Keratinocyte (primary cell): ENCODE data around the gene PPARGC1A. TPM values are rescaled to one million over a fixed set of nuclear protein-coding genes. Genes with fewer than 3 reads are reported as not detected.

ENCODE experiments used
- DNase-seq: peaks from one replicate; pipeline ENCODE4 v3.0.0-alpha.2; 2011; ENCODE audit warnings: low read depth, missing footprints, low spot score
- FAIRE-seq: peaks from 2 replicates; lab custom pipeline; 2011; peaks lifted over from hg19 to GRCh38; lab: Jason Lieb, UNC
- H2AFZ ChIP-seq: 2 replicates; pipeline ENCODE4 v1.6.0; 2012; ENCODE audit warnings: low read length, control low read depth, inconsistent platforms; ENCODE audit not compliant: control insufficient read depth
- H3K27ac ChIP-seq: 2 replicates; pipeline ENCODE4 v1.5.1; 2011; ENCODE audit warnings: low read length; ENCODE audit not compliant: control insufficient read depth, insufficient read depth
- H3K27me3 ChIP-seq: 3 replicates; pipeline ENCODE4 v1.6.0; 2011; ENCODE audit warnings: low read length; ENCODE audit not compliant: control insufficient read depth, insufficient read depth; ENCODE audit errors: extremely low read depth
- H3K36me3 ChIP-seq, 2 experiments: 2 replicates in 1 of 2; 3 replicates in 1 of 2; pipeline ENCODE4 v1.5.1; 2011; ENCODE audit warnings: low read length in 2 of 2, mild to moderate bottlenecking in 1 of 2; ENCODE audit not compliant: control insufficient read depth in 2 of 2, insufficient read depth in 2 of 2; ENCODE audit errors: extremely low read depth in 1 of 2
- H3K4me1 ChIP-seq: 3 replicates; pipeline ENCODE4 v1.5.1; 2011; ENCODE audit warnings: low read length; ENCODE audit not compliant: control insufficient read depth, insufficient read depth; ENCODE audit errors: extremely low read depth
- H3K4me2 ChIP-seq: 3 replicates; pipeline ENCODE4 v1.6.0; 2011; ENCODE audit warnings: low read depth, low read length; ENCODE audit not compliant: control insufficient read depth, insufficient read depth; ENCODE audit errors: extremely low read depth
- H3K4me3 ChIP-seq, 3 experiments: fragments of 200-600 bp in 1 of 3; sonication (generic) in 1 of 3; 2 replicates in 2 of 3; 3 replicates in 1 of 3; pipeline ENCODE4 v1.5.1; 2011 to 2016; ENCODE audit warnings: low read length in 3 of 3, mild to moderate bottlenecking in 3 of 3, control low read depth in 2 of 3, inconsistent platforms in 1 of 3, low read depth in 1 of 3, mixed read lengths in 1 of 3, mixed run types in 1 of 3, moderate library complexity in 1 of 3; ENCODE audit not compliant: control insufficient read depth in 2 of 3, insufficient read depth in 2 of 3; ENCODE audit errors: extremely low read depth in 1 of 3
- H3K79me2 ChIP-seq: 2 replicates; pipeline ENCODE4 v1.6.0; 2012; ENCODE audit warnings: low read length; ENCODE audit not compliant: control insufficient read depth, insufficient read depth
- H3K9ac ChIP-seq: 3 replicates; pipeline ENCODE4 v1.6.0; 2011; ENCODE audit warnings: low read length; ENCODE audit not compliant: control insufficient read depth, insufficient read depth; ENCODE audit errors: extremely low read depth
- H3K9me1 ChIP-seq: 3 replicates; pipeline ENCODE4 v1.6.0; 2011; ENCODE audit warnings: low read length; ENCODE audit not compliant: control insufficient read depth, insufficient read depth; ENCODE audit errors: extremely low read depth
- H3K9me3 ChIP-seq: 2 replicates; pipeline ENCODE4 v1.5.1; 2012; ENCODE audit warnings: low read depth, low read length; ENCODE audit not compliant: control insufficient read depth
- H4K20me1 ChIP-seq: 3 replicates; pipeline ENCODE4 v1.6.0; 2011; ENCODE audit warnings: low read length; ENCODE audit not compliant: control insufficient read depth, insufficient read depth; ENCODE audit errors: extremely low read depth
- EZH2 ChIP-seq: IDR thresholded peaks from one replicate; pipeline ENCODE4 v1.6.1; 2012; ENCODE audit warnings: inconsistent platforms, mild to moderate bottlenecking, low read length, moderate library complexity
- dilution Hi-C: fragments of 300-500 bp; cut with MboI; formaldehyde crosslinking; loops from one replicate; pipeline ENCODE4 v1.7.0; 2020; ENCODE audit warnings: low sequenced_read_pairs; ENCODE audit not compliant: extremely low pct_ligation_motif_present
- polyA plus RNA-seq, 5 experiments: library from polyadenylated mRNA; depleted of rRNA in 3 of 5; stranded (reverse) in 3 of 5; stranded (forward) in 1 of 5; unstranded in 1 of 5; fragments of >200 nt; gene quantifications; 1 replicate in 1 of 5; 2 replicates in 3 of 5; 3 replicates in 1 of 5; pipeline versions ENCODE4 v1.2.1 to v1.2.3, GENCODE V29; 2011 to 2012; ENCODE audit warnings: missing spikeins in 2 of 5, low read depth in 1 of 5, low replicate concordance in 1 of 5
- TF ChIP-seq, protein P1 (sequence below), 3 experiments: IDR thresholded peaks in 1 of 3; conservative IDR thresholded peaks in 1 of 3; optimal IDR thresholded peaks in 1 of 3; 2 replicates in 2 of 3; 3 replicates in 1 of 3; pipeline versions ENCODE3 to v1.5.1; 2011; ENCODE audit warnings: low read length in 3 of 3, mild to moderate bottlenecking in 3 of 3, moderate library complexity in 2 of 3, control low read depth in 1 of 3, inconsistent platforms in 1 of 3; ENCODE audit not compliant: insufficient read depth in 2 of 3; ENCODE audit errors: extremely low read depth in 1 of 3

Gene PPARGC1A
- polyA plus RNA-seq, 1 donor (not counting 4 experiments of a cell fraction or from before 2014, with no cell fraction given), result 0.18 TPM

DNA sequence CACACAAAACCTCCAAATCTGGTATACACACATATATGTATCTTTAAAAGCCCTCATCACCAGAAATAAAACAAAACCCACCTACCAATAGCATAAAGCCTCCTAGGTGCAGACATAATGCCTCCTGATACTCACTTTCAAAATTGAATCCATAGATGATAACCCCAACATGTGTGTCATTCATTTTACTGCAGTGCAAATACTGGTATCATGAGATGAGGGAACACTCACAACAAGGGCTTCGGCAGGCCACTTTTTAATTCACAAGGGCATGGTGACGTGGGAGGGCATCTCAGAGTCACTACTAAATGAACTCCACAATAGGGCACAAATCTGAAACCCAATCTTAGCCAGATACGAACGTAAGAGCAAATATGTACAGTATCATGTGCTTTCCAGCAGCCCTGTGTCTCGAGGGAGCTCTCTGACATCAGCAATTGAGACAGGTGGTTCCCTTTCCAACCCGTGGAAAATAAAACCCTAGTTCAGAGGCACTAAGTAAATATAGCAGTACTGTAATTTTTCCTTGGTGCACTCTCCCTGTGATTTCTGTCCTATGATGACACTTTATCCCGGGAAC is 14.1 kb upstream of the PPARGC1A start:
- dilution Hi-C loops, result no loop called here
- Histone ChIP-seq H3K9ac (no peak overlapping the region), H3K4me2 (no peak overlapping the region), H4K20me1 (no peaks in the 10 kb centered on the region), H3K36me3 (no peaks in the 10 kb centered on the region), H3K4me3 (no peak overlapping the region), H3K79me2 (no peaks in the 10 kb centered on the region), H3K27me3 (no peaks in the 10 kb centered on the region), H2AFZ (peak overlapping the region; percentile 16), H3K9me3 (no peaks in the 10 kb centered on the region), H3K27ac (no peak overlapping the region), H3K4me1 (peaks cover 8% of the 10 kb centered on the region), H3K9me1 (no peaks in the 10 kb centered on the region)
- DNase-seq (no peak), FAIRE-seq (no peak)
- no peak for TF ChIP-seq EZH2
- TF ChIP-seq, protein P1, sequence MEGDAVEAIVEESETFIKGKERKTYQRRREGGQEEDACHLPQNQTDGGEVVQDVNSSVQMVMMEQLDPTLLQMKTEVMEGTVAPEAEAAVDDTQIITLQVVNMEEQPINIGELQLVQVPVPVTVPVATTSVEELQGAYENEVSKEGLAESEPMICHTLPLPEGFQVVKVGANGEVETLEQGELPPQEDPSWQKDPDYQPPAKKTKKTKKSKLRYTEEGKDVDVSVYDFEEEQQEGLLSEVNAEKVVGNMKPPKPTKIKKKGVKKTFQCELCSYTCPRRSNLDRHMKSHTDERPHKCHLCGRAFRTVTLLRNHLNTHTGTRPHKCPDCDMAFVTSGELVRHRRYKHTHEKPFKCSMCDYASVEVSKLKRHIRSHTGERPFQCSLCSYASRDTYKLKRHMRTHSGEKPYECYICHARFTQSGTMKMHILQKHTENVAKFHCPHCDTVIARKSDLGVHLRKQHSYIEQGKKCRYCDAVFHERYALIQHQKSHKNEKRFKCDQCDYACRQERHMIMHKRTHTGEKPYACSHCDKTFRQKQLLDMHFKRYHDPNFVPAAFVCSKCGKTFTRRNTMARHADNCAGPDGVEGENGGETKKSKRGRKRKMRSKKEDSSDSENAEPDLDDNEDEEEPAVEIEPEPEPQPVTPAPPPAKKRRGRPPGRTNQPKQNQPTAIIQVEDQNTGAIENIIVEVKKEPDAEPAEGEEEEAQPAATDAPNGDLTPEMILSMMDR (optimal IDR thresholded peaks at IDR 0.05 in 1 of 3, IDR thresholded peaks at IDR 0.05 in 1 of 3, conservative IDR thresholded peaks at IDR 0.05 in 1 of 3; ENCODE audit: extremely low read depth in 1 of 3, insufficient read depth in 2 of 3, low read length in 3 of 3), result no peak

DNA sequence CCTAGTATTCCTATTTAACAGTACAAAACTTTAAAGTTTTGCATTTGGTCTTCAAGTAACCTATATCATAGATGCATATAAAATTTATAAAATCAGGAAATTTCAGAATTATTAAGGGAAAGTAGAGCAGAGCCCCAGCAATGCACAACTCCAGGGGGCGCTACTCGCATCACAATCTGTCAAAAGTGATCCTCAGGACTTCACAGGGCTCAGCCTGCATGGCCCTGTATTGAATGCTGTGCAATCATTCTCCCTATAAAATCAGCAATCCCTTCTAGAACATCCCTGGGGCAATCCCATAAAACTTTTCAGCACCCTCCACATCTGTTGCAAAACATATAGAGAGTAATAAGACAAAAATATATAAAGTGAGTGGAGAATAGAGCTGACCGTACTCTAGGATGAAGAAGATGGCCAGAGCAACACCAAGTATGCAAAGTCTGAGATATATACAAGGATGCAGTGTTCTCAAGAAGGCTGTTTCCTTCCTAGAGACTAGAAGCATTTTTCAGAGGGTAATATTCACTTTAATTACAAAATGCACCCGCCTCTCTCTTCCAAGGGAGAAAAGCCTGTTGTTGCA is 12.5 kb upstream of the PPARGC1A start:
- H3K36me3 ChIP-seq, result no peaks in the 10 kb centered on the region
- no peak overlapping the region for H3K4me3 ChIP-seq
- no peaks in the 10 kb centered on the region for H3K27me3 ChIP-seq
- H3K4me2 ChIP-seq, result no peak overlapping the region
- FAIRE-seq, result no peak
- H3K27ac ChIP-seq, result no peak overlapping the region
- H2AFZ ChIP-seq, result no peak overlapping the region
- H3K9me1 ChIP-seq, result no peaks in the 10 kb centered on the region
- dilution Hi-C loops, result no loop called here
- no peaks in the 10 kb centered on the region for H3K9me3 ChIP-seq
- peaks cover 8% of the 10 kb centered on the region for H3K4me1 ChIP-seq
- H4K20me1 ChIP-seq, result no peaks in the 10 kb centered on the region
- DNase-seq, result no peak
- H3K79me2 ChIP-seq, result no peaks in the 10 kb centered on the region
- no peak for TF ChIP-seq EZH2
- TF ChIP-seq, protein P1 (optimal IDR thresholded peaks at IDR 0.05 in 1 of 3, IDR thresholded peaks at IDR 0.05 in 1 of 3, conservative IDR thresholded peaks at IDR 0.05 in 1 of 3; ENCODE audit: extremely low read depth in 1 of 3, insufficient read depth in 2 of 3, low read length in 3 of 3), result peak in 2 of 3 experiments; percentile 6 to 26
- no peak overlapping the region for H3K9ac ChIP-seq
